B cell (primary cell): Measurements from ENCODE around the gene ERI3. TPM values are rescaled to one million over a fixed set of nuclear protein-coding genes. Genes with fewer than 3 reads are reported as not detected.

Experiments used
- ATAC-seq: fragments of 200-7000 bp; cut with Tn5 transposase; one replicate; pipeline ENCODE4 v1.10.0; 2021; ENCODE audit warnings: low read depth, mild to moderate bottlenecking, moderate number of reproducible peaks, moderate library complexity
- CTCF ChIA-PET: fragments of 350-600 bp; sonication (Branson Sonifier 250); formaldehyde crosslinking; loops from one replicate; lab custom pipeline; 2021; ENCODE audit warnings: antibody characterized with exemption, inconsistent platforms; lab: Charles Lee
- POLR2A ChIA-PET: fragments of 350-600 bp; sonication (Branson Sonifier 250); formaldehyde crosslinking; loops from one replicate; lab custom pipeline; 2021; ENCODE audit warnings: antibody characterized with exemption; lab: Charles Lee
- DNase-seq: peaks from one replicate; pipeline ENCODE4 v3.0.0; 2013
- H2AFZ ChIP-seq: 2 replicates; pipeline ENCODE4 v1.6.1; 2012; ENCODE audit warnings: mild to moderate bottlenecking, low read depth, low read length; ENCODE audit not compliant: insufficient read depth, poor library complexity, severe bottlenecking
- H3K27ac ChIP-seq, 2 donors: 1 replicate in 1 of 2; 2 replicates in 1 of 2; pipeline ENCODE4 v1.5.1; 2012 to 2013; ENCODE audit warnings: low read length in 2 of 2, mild to moderate bottlenecking in 2 of 2, moderate library complexity in 1 of 2
- H3K27me3 ChIP-seq, 4 experiments: fragments of 200-600 bp in 1 of 4; sonication (generic) in 1 of 4; replicated peaks in 1 of 4; 1 replicate in 2 of 4; 2 replicates in 2 of 4; pipeline versions ENCODE4 v1.6.1 to v1.7.0; 2013 to 2016; ENCODE audit warnings: low read length in 3 of 4, mild to moderate bottlenecking in 2 of 4, mixed read lengths in 1 of 4, moderate library complexity in 1 of 4; ENCODE audit not compliant: insufficient read depth in 4 of 4, control insufficient read depth in 3 of 4; ENCODE audit errors: control extremely low read depth in 1 of 4
- H3K36me3 ChIP-seq, 2 experiments: replicated peaks in 1 of 2; 1 replicate in 1 of 2; 2 replicates in 1 of 2; pipeline versions ENCODE4 v1.6.1 to v1.7.1; 2013; ENCODE audit warnings: low read length in 1 of 2; ENCODE audit not compliant: insufficient read depth in 2 of 2, control insufficient read depth in 1 of 2; ENCODE audit errors: control extremely low read depth in 1 of 2, extremely low read depth in 1 of 2
- H3K4me1 ChIP-seq, 2 donors: fragments of 200-600 bp in 1 of 2; sonication (generic) in 1 of 2; 1 replicate in 1 of 2; 2 replicates in 1 of 2; pipeline versions ENCODE4 v1.5.1 to v1.6.1; 2013 to 2017; ENCODE audit warnings: low read length in 2 of 2; ENCODE audit not compliant: control insufficient read depth in 2 of 2, insufficient read depth in 2 of 2
- H3K4me2 ChIP-seq: replicated peaks from 2 replicates; pipeline ENCODE3; 2012; ENCODE audit warnings: mild to moderate bottlenecking, low read depth, low read length; ENCODE audit not compliant: poor library complexity, severe bottlenecking
- H3K4me3 ChIP-seq, 5 experiments: fragments of 200-600 bp in 1 of 5; sonication (generic) in 1 of 5; 1 replicate in 3 of 5; 2 replicates in 2 of 5; pipeline versions ENCODE4 v1.5.1 to v1.7.0; 2011 to 2016; ENCODE audit warnings: low read length in 4 of 5, mild to moderate bottlenecking in 4 of 5, low read depth in 2 of 5, control low read depth in 1 of 5, moderate library complexity in 1 of 5; ENCODE audit not compliant: insufficient read depth in 1 of 5; ENCODE audit errors: control extremely low read depth in 1 of 5, extremely low read depth in 1 of 5
- H3K79me2 ChIP-seq: fragments of 200-600 bp; sonication (generic); one replicate; pipeline ENCODE4 v1.6.0; 2016; ENCODE audit warnings: low read length; ENCODE audit not compliant: control insufficient read depth, insufficient read depth
- H3K9ac ChIP-seq: fragments of 200-600 bp; sonication (generic); 2 replicates; pipeline ENCODE4 v1.6.1; 2017; ENCODE audit warnings: mild to moderate bottlenecking, low read length, moderate library complexity
- H3K9me3 ChIP-seq, 3 donors: one replicate each; pipeline versions ENCODE4 v1.6.1 to v1.7.1; 2013; ENCODE audit warnings: low read length in 2 of 3; ENCODE audit not compliant: control insufficient read depth in 2 of 3, insufficient read depth in 1 of 3; ENCODE audit errors: control extremely low read depth in 1 of 3
- H4K20me1 ChIP-seq: 2 replicates; pipeline ENCODE4 v1.6.0; 2012; ENCODE audit warnings: mild to moderate bottlenecking, low read length; ENCODE audit not compliant: insufficient read depth, control insufficient read depth, poor library complexity, severe bottlenecking
- H3K27ac Mint-ChIP-seq: one replicate; pipeline ENCODE4 v1.8.0; 2021; ENCODE audit warnings: mixed read lengths
- H3K27me3 Mint-ChIP-seq: one replicate; pipeline ENCODE4 v1.8.0; 2021; ENCODE audit warnings: mixed read lengths
- H3K4me1 Mint-ChIP-seq: one replicate; pipeline ENCODE4 v1.8.0; 2021; ENCODE audit warnings: mixed read lengths
- H3K4me3 Mint-ChIP-seq: one replicate; pipeline ENCODE4 v1.8.0; 2021; ENCODE audit warnings: mixed read lengths
- H3K9me3 Mint-ChIP-seq: one replicate; pipeline ENCODE4 v1.8.0; 2022; ENCODE audit warnings: mixed read lengths; ENCODE audit not compliant: insufficient read depth
- CTCF ChIP-seq: fragments of 200-600 bp; IDR thresholded peaks from one replicate; pipeline ENCODE4 v1.8.0; 2022; ENCODE audit warnings: antibody characterized with exemption, mild to moderate bottlenecking
- EZH2 ChIP-seq: IDR thresholded peaks from 2 replicates; pipeline ENCODE4 v1.6.1; 2012; ENCODE audit warnings: borderline replicate concordance, low read depth, mild to moderate bottlenecking, moderate library complexity, low read length; ENCODE audit not compliant: insufficient read depth, poor library complexity, severe bottlenecking
- WGBS: methylation state at CpG from one replicate; pipeline ENCODE4 v1.1.5; 2013; ENCODE audit warnings: missing lambda C conversion rate; ENCODE audit not compliant: insufficient coverage; 5-methylcytosine and 5-hydroxymethylcytosine counted together
- intact Hi-C: fragments of 100-400 bp; cut with micrococcal nuclease; formaldehyde crosslinking; loops from one replicate; pipeline ENCODE4 v1.10.0; 2022
- polyA plus RNA-seq: library from polyadenylated mRNA; depleted of rRNA; stranded (reverse); fragments of >200 nt; gene quantifications from 2 replicates; pipeline ENCODE4 v1.2.3, GENCODE V29; 2012
- total RNA-seq, 2 donors: library from RNA; stranded (reverse); fragments of 120-200 nt in 1 of 2; gene quantifications; 1 replicate in 1 of 2; 2 replicates in 1 of 2; pipeline versions ENCODE4 v1.2.3 to v1.2.4, GENCODE V29; 2013 to 2022

ERI3 gene
- total and polyA plus RNA-seq, 2 donors (not counting 1 experiment from before 2014, with no cell fraction given), result 37.5 to 53.9 TPM

GRCh38 chr1:44271646-44272045 is 83.4 kb downstream of the ERI3 start:
- Histone ChIP-seq H3K27me3 (no peaks in the 10 kb centered on the region), H3K27ac (no peak overlapping the region), H3K79me2 (no peaks in the 10 kb centered on the region), H3K4me1 (peaks cover 11 to 12% of the 10 kb centered on the region in 2 donors), H3K4me3 (no peak overlapping the region), H3K36me3 (peaks cover 0 to 3% of the 10 kb centered on the region in 2 experiments), H3K9me3 (no peaks in the 10 kb centered on the region), H3K4me2 (no peak overlapping the region), H3K9ac (no peak overlapping the region), H2AFZ (no peak overlapping the region), H4K20me1 (no peaks in the 10 kb centered on the region)
- DNase-seq (no peak), ATAC-seq (no peak)
- POLR2A ChIA-PET, result no interaction called here
- intact Hi-C loops, result no loop called here
- H3K4me1 Mint-ChIP-seq, result peaks cover 9% of the 10 kb centered on the region
- TF ChIP-seq EZH2 (no peak), CTCF (no peak)
- whole genome bisulfite sequencing, result 100% methylated on average over 3 of the region's 3 CpGs
- H3K27me3 Mint-ChIP-seq, result no peaks in the 10 kb centered on the region
- H3K27ac Mint-ChIP-seq, result no peak overlapping the region
- H3K9me3 Mint-ChIP-seq, result no peaks in the 10 kb centered on the region
- CTCF ChIA-PET, result no interaction called here
- no peak overlapping the region for H3K4me3 Mint-ChIP-seq

- no peak overlapping the region for H3K4me2 ChIP-seq
- Mint-ChIP-seq H3K27ac (no peak overlapping the region), H3K9me3 (no peaks in the 10 kb centered on the region), H3K4me1 (peaks cover 9% of the 10 kb centered on the region), H3K4me3 (no peak overlapping the region), H3K27me3 (no peaks in the 10 kb centered on the region)
- no peak overlapping the region for H3K9ac ChIP-seq
- H4K20me1 ChIP-seq, result no peaks in the 10 kb centered on the region
- ChIA-PET CTCF (no interaction called here), POLR2A (no interaction called here)
- WGBS, result 93% methylated on average over 6 of the region's 6 CpGs
- peaks cover 4 to 5% of the 10 kb centered on the region in 2 donors for H3K4me1 ChIP-seq
- H3K4me3 ChIP-seq, result no peak overlapping the region
- no peaks in the 10 kb centered on the region for H3K79me2 ChIP-seq
- no peaks in the 10 kb centered on the region for H3K9me3 ChIP-seq
- H3K36me3 ChIP-seq, result peaks cover 0 to 3% of the 10 kb centered on the region in 2 experiments
- no peak overlapping the region for H2AFZ ChIP-seq
- TF ChIP-seq EZH2 (no peak), CTCF (no peak)
- DNase-seq (no peak), ATAC-seq (no peak)
- intact Hi-C loops, result no loop called here
- H3K27ac ChIP-seq, result no peak overlapping the region
- no peaks in the 10 kb centered on the region for H3K27me3 ChIP-seq
Observed at GRCh38 chr1:44270686-44271628, 84.1 kb downstream of the ERI3 start.
